GM12872 (cell line): Measurements from ENCODE around the gene TYRO3.

Source experiments
- CTCF ChIP-seq: IDR thresholded peaks from 3 replicates; pipeline ENCODE4 v1.5.1; 2011; ENCODE audit warnings: low read depth, mild to moderate bottlenecking, low read length, moderate library complexity; ENCODE audit not compliant: insufficient read depth

Gene TYRO3

GRCh38 chr15:41629463-41629862, 70.5 kb downstream of the TYRO3 start:
- no peak for TF ChIP-seq CTCF

GRCh38 chr15:41629883-41630282, 70.9 kb downstream of the TYRO3 start:
- TF ChIP-seq CTCF: no peak

- TF ChIP-seq CTCF: no peak
These were observed 71.7 kb downstream of the TYRO3 start for GRCh38 chr15:41630616-41631217.

- no peak for TF ChIP-seq CTCF
These were observed 73.0 kb downstream of the TYRO3 start for GRCh38 chr15:41631880-41632470.
